ENCODE data around the gene SLC6A6.

The SLC6A6 gene

DNA sequence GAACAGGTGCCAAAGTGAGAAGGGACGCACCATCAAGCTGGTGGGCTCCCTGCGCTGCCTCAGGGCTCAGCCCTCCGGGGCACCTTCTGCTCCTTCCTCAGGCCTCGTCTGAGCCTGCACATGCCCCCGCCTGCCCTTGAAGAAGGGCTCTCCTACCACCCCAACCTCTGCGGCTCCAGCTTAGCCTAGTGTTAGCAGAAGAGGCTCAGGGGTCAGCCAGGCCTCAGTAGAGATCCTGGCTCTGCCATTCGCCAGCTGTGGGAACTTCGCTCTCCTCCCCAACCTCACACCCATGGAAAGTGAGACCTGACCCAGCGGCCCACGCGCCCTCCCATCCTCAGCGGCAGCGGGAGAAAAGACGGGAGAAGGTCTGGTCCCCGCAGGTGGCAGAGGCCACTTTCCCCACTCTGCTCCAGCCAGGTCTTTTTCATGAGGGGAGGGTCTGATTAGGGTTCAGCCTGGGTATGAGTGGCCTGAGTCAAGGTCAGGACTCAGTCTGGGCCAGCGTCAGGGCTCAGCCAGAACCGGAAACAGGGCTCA is 129.5 kb downstream of the SLC6A6 start:
- DNase-seq = no peak

DNA sequence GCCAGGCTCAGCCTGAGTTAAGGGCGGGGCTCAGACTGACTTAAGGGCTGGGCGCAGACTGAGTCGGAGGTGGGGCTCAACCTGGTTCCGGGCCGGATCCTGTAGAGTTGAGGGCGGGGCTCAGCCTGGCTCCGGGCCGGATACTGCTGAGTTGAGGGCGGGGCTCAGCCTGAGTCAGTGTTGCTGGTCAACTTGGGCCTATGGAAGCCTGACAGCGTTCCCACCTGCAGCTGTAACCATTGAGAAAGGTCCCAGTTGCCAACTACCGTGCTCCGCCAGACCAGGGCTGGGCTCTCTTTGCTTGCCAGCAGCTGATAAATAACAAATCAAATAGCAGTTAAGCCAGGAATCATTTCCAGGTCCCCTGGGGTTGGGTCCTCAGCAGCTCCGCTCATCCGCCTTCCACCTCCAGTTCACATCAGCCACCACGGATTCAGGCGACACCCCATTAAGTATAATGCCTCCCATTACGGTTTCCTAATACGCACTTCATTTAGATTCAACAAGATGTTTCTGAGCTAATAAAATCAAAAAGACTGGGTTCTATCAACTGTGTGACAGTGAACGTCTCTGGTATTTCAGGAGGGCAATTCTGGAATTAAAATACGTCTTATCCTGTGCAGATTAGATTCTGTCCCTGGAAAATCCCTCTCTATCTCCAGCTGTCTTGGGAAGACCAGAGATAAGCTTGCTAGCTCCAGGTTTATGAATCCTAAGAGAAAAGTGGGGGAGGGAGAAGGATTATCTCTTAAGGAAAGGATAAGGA is 130.5 kb downstream of the SLC6A6 start:
- no peak for DNase-seq

DNA sequence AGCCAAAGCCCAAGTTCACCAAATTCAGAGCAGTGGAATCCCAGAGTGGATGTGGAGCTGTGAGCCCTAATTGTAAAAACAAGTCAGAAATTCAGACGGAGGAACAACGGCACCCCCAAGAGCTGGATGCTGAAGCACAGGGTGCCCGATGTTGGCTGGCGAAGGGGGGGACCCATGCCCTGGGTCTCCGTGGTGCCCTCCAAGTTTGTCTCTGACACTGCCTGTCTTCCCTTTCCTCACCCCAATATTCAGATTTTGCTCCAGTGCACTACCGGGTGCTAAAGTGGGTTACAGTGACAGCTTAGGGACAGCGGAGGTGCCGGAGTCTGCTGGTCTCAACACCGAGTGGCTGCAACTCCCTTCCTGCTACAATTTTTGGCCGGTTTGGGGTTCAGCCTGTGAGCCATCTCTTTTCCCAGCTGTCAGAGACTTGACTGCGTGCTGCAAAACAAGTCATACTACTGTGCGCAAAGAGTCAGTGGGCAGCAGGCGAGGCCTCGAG is 131.1 kb downstream of the SLC6A6 start:
- DNase-seq = no peak

DNA sequence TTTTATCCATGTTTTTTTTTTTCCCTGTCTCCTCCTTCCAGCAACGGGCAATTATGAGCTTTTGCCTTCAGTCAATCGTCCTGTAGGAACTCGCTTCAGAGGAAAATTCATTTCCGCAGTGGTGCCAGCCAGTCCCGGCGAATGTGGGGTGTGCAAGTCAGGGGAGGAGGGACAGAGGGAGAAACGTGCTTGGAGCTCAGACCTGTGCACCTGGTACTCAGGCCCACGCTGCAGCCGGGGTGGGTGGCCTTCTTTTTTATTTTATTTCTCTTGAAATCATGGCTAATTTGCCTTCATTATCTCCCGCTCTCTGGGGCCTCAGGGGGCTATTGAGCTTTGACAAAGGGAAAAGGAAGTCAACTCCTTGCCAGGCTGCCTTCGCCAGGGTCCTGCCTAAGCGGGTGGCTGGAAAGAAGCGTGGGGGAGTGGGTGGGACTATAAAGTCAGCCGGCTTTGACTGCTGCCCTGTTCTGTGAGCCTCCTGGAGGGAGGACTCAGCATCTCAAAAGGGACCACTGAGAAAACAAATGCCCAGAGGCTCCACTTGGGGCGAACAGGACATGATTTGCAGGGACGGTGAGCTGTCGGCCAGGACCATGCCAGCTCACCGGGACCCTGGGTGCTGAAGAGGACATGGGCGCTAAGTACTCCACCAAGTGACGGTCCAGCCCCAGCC is 132.2 kb downstream of the SLC6A6 start:
- DNase-seq = no peak

DNA sequence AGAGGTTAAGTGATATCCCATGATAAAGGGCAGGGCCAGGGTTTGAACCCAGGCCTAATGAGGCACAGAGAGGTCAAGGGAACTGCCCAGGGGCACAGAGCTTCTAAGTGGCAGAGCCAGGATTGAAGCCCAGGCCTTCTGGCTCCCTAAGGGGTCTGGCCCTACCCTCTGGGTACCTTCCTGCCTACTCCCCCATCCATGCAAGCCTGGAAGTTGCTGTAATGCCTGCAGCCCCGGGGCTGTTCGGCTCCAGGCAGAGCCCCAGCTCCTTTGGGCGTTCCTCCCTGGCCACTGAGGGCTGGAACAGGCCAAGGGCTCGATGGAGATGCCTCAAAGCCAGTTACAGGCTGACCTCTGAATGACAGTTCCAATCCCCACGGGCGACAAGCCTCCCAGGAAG is 133.2 kb downstream of the SLC6A6 start:
- no peak for DNase-seq

DNA sequence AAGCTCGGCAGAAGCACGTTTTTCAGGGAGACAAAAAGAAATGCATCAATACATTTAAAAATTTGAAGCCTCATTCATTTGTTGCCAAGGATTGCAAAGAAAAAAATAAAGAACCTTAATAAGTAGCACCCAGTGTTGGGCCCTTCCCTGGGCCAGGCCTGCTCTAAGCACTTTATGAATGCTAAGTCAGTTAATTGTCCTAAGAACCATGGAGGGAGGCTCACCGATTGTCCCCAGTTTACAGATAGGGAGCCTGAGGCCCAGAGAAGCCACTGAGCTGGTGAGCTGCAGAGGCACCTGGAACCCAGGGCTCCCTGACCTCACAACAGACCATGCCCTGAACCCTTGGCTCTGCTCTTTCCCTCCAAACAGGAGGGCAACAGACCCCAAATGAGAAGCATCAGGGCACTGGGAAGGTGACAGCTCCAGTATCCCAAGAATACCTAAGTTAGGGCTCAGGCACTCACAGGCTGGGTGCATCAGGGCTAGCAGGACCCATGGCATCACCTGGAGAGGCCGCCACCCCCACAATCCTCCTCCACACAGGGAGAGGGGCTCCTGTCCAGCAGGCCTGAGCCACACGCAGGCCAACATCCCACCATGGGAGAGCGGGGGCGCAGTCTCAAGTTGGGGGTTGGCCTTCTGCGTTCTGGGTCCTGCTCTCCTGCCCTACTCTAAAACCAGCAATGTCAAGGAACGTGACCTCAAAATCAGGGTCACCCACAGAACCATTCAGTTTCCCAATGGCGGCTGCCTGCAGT is 133.8 kb downstream of the SLC6A6 start:
- DNase-seq = no peak

DNA sequence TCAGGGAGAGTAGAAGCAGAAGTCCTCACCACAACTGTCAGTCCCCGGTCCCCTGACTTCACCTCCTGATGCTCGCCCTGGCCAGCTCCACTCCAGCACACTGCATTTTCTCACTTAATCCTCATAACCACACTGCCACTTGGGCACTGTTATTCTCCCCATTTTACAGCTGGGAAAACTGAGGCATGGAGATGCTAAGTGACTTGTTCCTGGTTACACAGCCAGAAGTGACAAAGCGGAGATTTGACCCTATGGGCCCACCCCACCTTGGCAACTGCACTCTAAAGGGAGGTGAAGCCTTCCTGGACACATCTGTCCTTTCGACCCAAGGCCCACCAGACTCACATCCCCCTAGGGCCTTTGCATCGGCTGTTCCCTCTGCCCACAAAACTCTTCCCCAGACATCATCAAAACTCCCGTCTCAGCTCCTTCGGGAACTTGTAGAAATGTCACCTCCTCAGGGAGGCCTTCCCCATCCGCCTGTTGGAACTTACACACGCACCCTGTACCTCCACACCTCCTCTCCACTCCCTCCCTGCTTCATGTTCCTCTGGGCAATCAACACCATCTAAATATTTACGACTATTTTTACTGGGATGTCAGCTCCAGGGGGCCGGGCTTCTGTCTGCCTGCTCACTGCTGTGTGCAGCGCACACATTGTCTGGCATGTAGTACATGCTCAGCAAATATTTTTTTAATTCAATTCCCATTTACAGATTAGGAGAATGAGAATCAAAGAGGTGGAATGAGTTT is 134.6 kb downstream of the SLC6A6 start:
- no peak for DNase-seq

DNA sequence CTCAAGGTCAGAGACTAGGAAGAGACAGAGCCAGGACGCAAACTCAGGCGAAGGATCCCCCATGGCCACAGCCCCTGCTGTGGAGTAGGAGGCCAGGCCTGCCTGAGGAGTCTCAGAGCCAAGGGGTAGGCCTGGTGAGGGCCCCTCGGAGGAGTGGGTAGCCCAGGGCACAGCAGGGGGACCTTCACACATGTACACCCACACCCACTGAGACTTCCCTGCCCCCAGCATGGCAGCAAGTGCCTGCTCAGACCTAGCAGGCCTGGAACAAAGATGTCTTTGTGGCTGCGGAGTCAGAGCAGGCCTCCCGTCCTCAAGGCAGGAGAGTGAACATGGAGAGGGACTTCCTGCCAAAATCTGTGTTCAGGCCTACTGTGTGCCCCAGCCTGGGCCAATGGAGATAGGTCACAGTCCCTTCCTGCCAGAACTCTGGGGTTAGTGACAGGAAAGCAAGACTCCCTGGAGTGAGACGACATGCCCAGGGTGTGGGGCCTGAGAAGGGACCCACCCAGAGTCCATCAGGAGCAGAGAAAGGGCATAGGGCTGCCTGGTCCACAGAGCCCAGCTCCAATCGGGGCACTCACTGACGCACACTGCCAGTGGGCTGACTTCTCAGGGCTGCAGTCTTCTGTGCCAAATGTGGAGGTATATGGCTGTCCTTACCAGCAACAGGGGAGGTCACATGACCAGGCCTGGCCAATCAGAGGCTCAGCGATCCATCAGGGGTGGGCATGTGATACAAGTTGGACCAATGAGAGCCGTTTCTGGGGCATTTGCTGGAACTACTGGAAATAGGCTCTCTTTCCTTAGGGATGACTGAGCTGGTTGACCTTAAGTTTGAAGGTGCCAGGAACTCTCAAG is 135.4 kb downstream of the SLC6A6 start:
- DNase-seq = no peak

DNA sequence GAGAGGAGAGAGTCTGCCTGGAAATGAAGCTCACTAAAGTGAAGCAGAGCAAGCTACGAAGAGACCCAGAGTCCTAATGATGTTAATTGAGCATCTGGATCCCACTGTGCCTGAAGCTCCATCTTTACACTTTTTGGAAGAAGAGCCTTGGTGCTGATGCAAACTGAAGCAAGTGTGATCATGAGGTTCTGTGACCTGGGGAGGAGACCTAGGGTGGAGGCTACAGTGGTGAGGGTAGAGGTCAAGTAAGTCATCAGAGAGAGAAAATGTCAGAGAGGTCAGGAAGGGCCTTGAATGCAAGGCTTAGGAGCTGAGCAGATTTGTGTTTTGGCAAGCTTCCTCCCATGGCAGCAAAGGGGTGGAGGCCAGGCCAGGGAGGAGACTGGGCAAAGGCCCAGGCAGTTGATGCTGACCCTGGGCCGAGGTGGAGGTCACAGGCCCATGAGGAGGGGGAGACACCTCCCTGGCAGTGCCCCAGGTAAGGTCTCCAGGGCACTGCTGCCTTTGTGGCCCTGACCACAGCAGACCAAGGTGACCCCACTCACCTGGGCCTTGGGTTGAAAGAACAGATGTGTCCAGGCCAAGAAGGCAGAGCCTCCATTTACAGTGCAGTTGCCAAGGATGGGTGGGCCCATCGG is 136.2 kb downstream of the SLC6A6 start:
- no peak for DNase-seq
